Mucosa of rectum (tissue), 2 donors: ENCODE data around the gene TEAD4.

Source experiments
- H3K27ac ChIP-seq, 2 donors: one replicate each; pipeline ENCODE4 v1.7.0; 2013; ENCODE audit warnings: inconsistent platforms in 2 of 2, low read depth in 2 of 2, low read length in 2 of 2
- H3K27me3 ChIP-seq, 2 donors: one replicate each; pipeline ENCODE4 v1.7.0; 2013; ENCODE audit warnings: low read length in 2 of 2; ENCODE audit not compliant: control insufficient read depth in 2 of 2, insufficient read depth in 2 of 2
- H3K36me3 ChIP-seq, 2 donors: one replicate each; pipeline ENCODE4 v1.7.0; 2013; ENCODE audit warnings: low read length in 2 of 2; ENCODE audit not compliant: control insufficient read depth in 2 of 2, insufficient read depth in 2 of 2
- H3K4me1 ChIP-seq, 2 donors: one replicate each; pipeline ENCODE4 v1.7.0; 2013; ENCODE audit warnings: low read length in 2 of 2, mild to moderate bottlenecking in 1 of 2; ENCODE audit not compliant: control insufficient read depth in 2 of 2, insufficient read depth in 2 of 2
- H3K4me3 ChIP-seq, 2 donors: one replicate each; pipeline ENCODE4 v1.7.0; 2013; ENCODE audit warnings: low read length in 2 of 2
- H3K9ac ChIP-seq, 2 donors: one replicate each; pipeline ENCODE4 v1.7.0; 2013; ENCODE audit warnings: low read length in 2 of 2, low read depth in 1 of 2, mild to moderate bottlenecking in 1 of 2
- H3K9me3 ChIP-seq, 2 donors: one replicate each; pipeline ENCODE4 v1.7.0; 2013; ENCODE audit warnings: low read length in 2 of 2; ENCODE audit not compliant: control insufficient read depth in 2 of 2
- donor health status: healthy.
- donor health status: Normal muscosa, but diverticular disease.

Gene TEAD4

GRCh38 chr12:2959192-2959504 lies at the start of gene TEAD4:
TSS of gene TEAD4 (plus strand) at chr12:2959397.
- Histone ChIP-seq H3K4me1 (peaks cover 12 to 18% of the 10 kb centered on the region in 2 donors), H3K9me3 (no peaks in the 10 kb centered on the region), H3K27ac (peak within 1 kb of the TSS; percentile 52 to 72), H3K9ac (peak within 1 kb of the TSS; percentile 60 to 63), H3K27me3 (peaks cover 4 to 5% of the 10 kb centered on the region in 2 donors), H3K36me3 (no peaks in the 10 kb centered on the region), H3K4me3 (peak within 1 kb of the TSS; percentile 69 to 75)

- Histone ChIP-seq H3K4me3 (no peak overlapping the region), H3K4me1 (no peaks in the 10 kb centered on the region), H3K9me3 (no peaks in the 10 kb centered on the region), H3K27me3 (no peaks in the 10 kb centered on the region), H3K36me3 (peaks cover 0 to 9% of the 10 kb centered on the region in 2 donors), H3K9ac (no peak overlapping the region), H3K27ac (no peak overlapping the region)
These were observed 47.0 kb upstream of the TEAD4 start for GRCh38 chr12:2912216-2912575.

GRCh38 chr12:2919249-2919648 lies 39.9 kb upstream of the TEAD4 start:
- Histone ChIP-seq H3K9ac (no peak overlapping the region), H3K36me3 (peaks cover 7 to 9% of the 10 kb centered on the region in 2 donors), H3K27me3 (no peaks in the 10 kb centered on the region)

GRCh38 chr12:2922329-2922728 lies 36.9 kb upstream of the TEAD4 start:
- H3K4me3 ChIP-seq: no peak overlapping the region
- no peaks in the 10 kb centered on the region for H3K9me3 ChIP-seq
- H3K36me3 ChIP-seq: peaks cover 13 to 18% of the 10 kb centered on the region in 2 donors
- no peaks in the 10 kb centered on the region for H3K27me3 ChIP-seq
- H3K9ac ChIP-seq: no peak overlapping the region
- H3K27ac ChIP-seq: no peak overlapping the region
- H3K4me1 ChIP-seq: no peaks in the 10 kb centered on the region

More at GRCh38 chr12:2919249-2919648, 39.9 kb upstream of the TEAD4 start:
- Histone ChIP-seq H3K4me3 (no peak overlapping the region), H3K4me1 (no peaks in the 10 kb centered on the region), H3K9me3 (no peaks in the 10 kb centered on the region), H3K27ac (no peak overlapping the region)

- no peak overlapping the region for H3K4me3 ChIP-seq
- no peak overlapping the region for H3K9ac ChIP-seq
- no peaks in the 10 kb centered on the region for H3K27me3 ChIP-seq
- peaks cover 13 to 18% of the 10 kb centered on the region in 2 donors for H3K36me3 ChIP-seq
- H3K9me3 ChIP-seq: no peaks in the 10 kb centered on the region
- no peak overlapping the region for H3K27ac ChIP-seq
- H3K4me1 ChIP-seq: no peaks in the 10 kb centered on the region
These were observed 36.1 kb upstream of the TEAD4 start for GRCh38 chr12:2923057-2923456.

- Histone ChIP-seq H3K9me3 (no peaks in the 10 kb centered on the region), H3K27ac (no peak overlapping the region), H3K9ac (no peak overlapping the region), H3K27me3 (no peaks in the 10 kb centered on the region), H3K4me1 (no peaks in the 10 kb centered on the region), H3K4me3 (no peak overlapping the region), H3K36me3 (peaks cover 13 to 18% of the 10 kb centered on the region in 2 donors)
These were observed 35.2 kb upstream of the TEAD4 start for GRCh38 chr12:2924019-2924418.

GRCh38 chr12:2925322-2925995 lies 33.7 kb upstream of the TEAD4 start:
- no peaks in the 10 kb centered on the region for H3K27me3 ChIP-seq
- no peaks in the 10 kb centered on the region for H3K4me1 ChIP-seq
- H3K9ac ChIP-seq: no peak overlapping the region
- H3K27ac ChIP-seq: no peak overlapping the region
- no peaks in the 10 kb centered on the region for H3K9me3 ChIP-seq
- H3K4me3 ChIP-seq: no peak overlapping the region
- peaks cover 15 to 18% of the 10 kb centered on the region in 2 donors for H3K36me3 ChIP-seq

GRCh38 chr12:2930865-2931264 lies 28.3 kb upstream of the TEAD4 start:
- Histone ChIP-seq H3K9me3 (no peaks in the 10 kb centered on the region), H3K4me3 (no peak overlapping the region), H3K36me3 (peaks cover 23 to 29% of the 10 kb centered on the region in 2 donors), H3K9ac (no peak overlapping the region), H3K4me1 (no peaks in the 10 kb centered on the region), H3K27ac (no peak overlapping the region), H3K27me3 (no peaks in the 10 kb centered on the region)

- H3K4me1 ChIP-seq: no peaks in the 10 kb centered on the region
- H3K9ac ChIP-seq: no peak overlapping the region
- H3K27me3 ChIP-seq: no peaks in the 10 kb centered on the region
- H3K4me3 ChIP-seq: no peak overlapping the region
- H3K27ac ChIP-seq: no peak overlapping the region
- H3K9me3 ChIP-seq: no peaks in the 10 kb centered on the region
- H3K36me3 ChIP-seq: peaks cover 27 to 32% of the 10 kb centered on the region in 2 donors
These were observed 25.6 kb upstream of the TEAD4 start for GRCh38 chr12:2933586-2933985.

- H3K9me3 ChIP-seq: no peaks in the 10 kb centered on the region
- no peaks in the 10 kb centered on the region for H3K4me1 ChIP-seq
- H3K27me3 ChIP-seq: no peaks in the 10 kb centered on the region
- H3K4me3 ChIP-seq: no peak overlapping the region
- no peak overlapping the region for H3K9ac ChIP-seq
- no peak overlapping the region for H3K27ac ChIP-seq
- peaks cover 27 to 32% of the 10 kb centered on the region in 2 donors for H3K36me3 ChIP-seq
These were observed 24.8 kb upstream of the TEAD4 start for GRCh38 chr12:2934371-2934770.
